Measurements from ENCODE around the gene SLC48A1.

Gene SLC48A1

DNA sequence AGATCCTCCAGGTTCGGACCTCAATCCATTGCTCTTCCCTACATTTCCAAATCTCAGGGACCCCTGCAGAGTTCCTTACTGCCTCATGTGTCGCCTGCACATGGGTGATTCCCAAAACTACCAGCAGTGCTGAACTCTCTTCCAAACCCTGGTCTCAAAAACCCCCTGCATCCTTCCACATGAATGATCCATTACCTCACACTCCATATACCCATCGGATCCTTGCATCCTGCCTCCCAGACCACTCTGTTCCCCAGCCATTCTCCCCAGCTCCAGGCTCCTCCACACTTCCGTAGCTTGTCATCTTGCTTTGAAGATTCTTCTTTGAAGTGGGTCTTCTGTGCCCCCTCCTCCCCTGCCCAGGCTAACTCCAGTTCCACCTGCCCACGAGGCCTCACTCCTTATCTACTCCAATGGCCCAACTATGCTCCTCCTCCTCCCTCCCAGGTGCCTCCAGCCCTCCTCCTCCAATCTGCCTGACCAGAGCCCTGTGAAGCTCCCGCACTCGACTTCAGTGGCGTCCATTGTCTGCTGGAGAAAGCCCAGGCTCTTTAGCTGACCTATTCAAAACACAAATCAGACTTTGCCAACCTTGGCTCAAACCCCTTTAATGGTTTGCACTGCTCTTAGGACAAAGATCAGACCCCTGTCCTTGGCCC is 28.1 kb upstream of the SLC48A1 start:
- no peak for DNase-seq

DNA sequence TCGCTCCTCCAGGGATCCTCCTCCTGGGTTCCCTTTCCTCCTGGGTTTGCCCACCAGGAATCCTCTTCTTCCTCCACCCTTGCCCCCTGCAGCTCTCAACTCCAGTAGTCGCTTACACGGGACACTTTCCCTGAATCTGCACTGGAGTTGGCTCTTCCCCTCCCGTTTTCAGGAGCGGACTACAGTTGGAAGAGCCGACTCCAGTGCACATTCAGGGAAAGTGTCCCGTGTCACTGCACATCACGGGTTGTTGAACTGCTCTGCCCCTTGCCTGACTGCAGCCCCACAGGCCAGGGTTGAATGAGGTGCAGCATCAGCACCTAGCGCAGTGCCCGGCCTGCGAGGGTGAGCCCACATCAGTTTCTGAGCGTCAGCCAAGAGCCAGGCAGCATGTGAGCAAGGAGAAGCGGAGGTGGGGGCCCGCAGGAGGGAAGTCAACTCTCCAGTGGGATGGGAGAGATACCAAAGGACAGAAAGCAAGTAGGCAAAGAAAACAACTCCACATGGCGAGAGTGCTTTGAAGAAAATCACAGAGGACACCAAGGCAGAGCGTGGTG is 27.5 kb upstream of the SLC48A1 start:
- no peak for DNase-seq

DNA sequence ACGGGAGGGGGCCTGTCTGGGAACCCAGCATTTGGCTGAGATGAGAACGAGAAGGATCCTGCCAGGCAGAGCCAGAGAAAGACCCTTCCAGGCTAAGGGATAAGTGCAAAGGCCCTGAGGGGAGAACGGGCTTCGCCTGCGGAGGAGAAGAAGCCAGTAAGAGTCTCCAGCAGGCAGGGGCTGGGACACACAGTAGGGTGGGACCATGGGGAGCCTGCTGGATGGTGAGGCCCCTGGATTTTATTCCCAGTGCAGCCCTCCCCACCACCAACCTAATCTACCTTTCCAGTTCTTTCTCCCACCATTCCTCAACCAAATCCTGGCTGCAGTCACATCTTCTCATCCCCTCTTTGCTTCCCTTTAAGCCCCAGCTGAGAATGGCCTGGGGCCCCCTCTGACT is 27.0 kb upstream of the SLC48A1 start:
- DNase-seq: no peak

- no peak for DNase-seq
These were observed 26.5 kb upstream of the SLC48A1 start for GRCh38 chr12:47746523-47746922.

DNA sequence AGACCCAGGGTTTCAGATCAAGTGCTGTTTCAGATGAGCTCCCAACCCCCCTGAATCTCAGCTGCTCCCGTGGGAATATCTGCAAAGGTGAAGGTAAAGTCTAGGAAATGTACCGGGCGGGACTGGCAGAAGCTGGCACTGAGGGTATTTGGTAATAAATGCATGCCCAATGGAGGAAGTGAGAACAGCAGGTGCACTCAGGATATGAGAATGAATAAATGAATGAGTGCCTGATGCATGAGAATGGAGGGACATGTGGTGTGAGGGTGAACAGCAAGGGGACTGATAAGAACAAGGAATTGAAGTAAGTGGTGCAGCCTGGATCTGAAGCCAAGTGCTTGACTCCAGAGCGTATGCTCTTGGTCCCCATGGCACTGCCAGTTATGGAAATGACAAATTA is 25.9 kb upstream of the SLC48A1 start:
- no peak for DNase-seq

- no peak for DNase-seq
These were observed 25.2 kb upstream of the SLC48A1 start for GRCh38 chr12:47747596-47748506.

- DNase-seq: no peak
These were observed 24.6 kb upstream of the SLC48A1 start for GRCh38 chr12:47748507-47748828.

- DNase-seq: no peak
These were observed 24.1 kb upstream of the SLC48A1 start for GRCh38 chr12:47748899-47749298.

GRCh38 chr12:47750229-47750798 is 22.7 kb upstream of the SLC48A1 start:
- DNase-seq: no peak

- no peak for DNase-seq
These were observed 22.0 kb upstream of the SLC48A1 start for GRCh38 chr12:47750916-47751470.

GRCh38 chr12:47751561-47751960 is 21.5 kb upstream of the SLC48A1 start:
- no peak for DNase-seq

DNA sequence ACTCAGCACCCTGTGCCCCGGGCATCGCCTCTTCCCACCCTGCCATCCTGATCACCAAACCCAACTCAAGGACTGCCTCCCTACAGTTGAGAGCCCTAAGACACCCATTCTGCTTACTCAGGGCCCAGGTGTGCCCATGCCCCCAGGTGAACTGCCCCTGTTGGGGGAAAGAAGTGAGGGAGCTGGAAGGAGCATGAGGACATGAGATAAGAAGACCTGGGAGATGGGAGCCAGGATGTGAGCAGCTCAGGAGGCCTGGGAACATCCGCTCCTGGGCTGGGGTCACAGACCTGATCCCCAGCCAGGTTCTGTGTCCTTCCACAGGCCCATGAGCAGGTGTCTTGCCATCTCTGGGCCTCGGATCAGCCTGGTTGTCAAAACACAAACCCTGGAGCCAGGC is 20.9 kb upstream of the SLC48A1 start:
- DNase-seq: no peak

DNA sequence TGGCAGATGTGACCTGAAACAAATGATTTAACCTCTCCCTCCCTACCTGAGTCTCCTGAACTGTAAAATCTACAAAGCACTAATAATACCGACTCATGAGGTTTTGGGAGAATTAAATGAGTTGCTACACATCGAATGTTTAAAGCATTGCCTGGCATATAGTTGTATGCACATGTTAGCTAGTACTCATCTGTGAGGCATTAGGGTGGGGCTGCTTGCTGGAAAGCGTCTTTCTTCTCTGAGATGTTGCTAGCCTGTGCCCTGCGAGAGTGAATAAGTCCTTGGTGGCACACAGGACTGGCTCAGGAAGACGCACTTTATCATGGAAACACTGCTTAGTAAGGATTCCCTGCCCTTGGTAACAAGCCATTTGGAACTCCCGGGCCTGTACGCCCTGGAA is 20.5 kb upstream of the SLC48A1 start:
- no peak for DNase-seq

GRCh38 chr12:47753021-47754001 is 19.7 kb upstream of the SLC48A1 start:
- no peak for DNase-seq

GRCh38 chr12:47754126-47754525 is 18.9 kb upstream of the SLC48A1 start:
- no peak for DNase-seq

DNA sequence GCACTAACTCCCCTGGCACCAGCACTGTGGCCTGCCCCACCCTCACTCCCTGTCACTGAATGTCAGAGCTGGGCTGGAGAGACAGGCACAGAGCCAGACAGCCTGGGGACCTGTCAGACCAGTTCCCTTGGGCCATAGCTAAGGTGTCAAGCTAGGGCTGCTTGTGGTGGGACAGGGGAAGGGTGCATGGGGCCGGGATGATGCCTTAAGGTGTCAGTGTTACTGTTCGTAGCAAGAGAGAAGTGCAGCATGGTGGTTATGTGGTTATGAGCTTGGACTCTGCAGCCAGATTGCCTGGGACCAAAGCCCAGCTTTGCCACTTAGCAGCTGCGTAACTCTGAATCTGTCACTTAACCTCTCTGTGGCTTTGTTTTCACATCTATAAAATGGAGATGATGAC is 18.2 kb upstream of the SLC48A1 start:
- DNase-seq: no peak

DNA sequence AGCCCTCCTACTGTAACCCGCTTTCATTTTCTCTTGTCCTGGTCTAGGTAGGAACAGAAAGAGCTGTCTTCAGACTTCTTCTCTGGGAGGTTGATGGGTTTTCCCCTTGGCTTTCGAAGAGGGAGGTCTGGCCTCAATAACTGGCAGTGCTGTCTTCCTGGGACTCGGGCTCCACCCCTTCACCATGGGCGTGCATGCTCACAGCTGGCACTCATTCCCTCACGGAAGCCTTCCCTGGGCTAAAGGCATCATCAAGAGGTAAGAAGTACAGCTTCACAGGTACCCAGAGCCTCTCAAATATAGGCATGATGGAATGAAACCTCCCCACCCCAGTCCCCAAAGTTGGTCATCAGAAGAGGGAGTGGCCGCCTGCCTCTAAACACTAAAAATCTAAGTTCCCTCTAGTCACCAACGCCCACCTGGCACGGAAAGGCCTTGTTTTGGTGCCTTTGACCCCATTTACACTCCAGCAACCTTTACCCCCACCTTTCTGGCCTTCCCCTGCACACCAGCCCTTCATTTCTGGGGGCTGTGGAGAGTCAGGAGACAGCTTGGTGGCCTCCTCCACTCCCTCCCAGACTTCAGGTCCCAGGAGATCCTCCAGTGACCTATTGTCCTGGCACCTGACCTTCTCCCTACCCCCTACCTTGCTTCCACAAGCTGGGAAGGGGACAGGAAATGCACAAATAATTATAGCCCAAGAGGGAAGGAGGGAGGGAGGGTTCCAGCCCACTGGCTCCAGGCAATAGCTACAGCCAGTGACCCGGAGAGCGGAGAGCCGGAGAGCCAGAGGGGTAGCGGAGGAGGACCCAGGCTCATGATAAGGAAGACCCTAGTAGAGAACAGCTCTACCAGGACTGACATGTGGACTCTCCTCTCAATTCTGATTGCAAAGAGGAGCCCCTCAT is 17.1 kb upstream of the SLC48A1 start:
- DNase-seq: no peak

DNA sequence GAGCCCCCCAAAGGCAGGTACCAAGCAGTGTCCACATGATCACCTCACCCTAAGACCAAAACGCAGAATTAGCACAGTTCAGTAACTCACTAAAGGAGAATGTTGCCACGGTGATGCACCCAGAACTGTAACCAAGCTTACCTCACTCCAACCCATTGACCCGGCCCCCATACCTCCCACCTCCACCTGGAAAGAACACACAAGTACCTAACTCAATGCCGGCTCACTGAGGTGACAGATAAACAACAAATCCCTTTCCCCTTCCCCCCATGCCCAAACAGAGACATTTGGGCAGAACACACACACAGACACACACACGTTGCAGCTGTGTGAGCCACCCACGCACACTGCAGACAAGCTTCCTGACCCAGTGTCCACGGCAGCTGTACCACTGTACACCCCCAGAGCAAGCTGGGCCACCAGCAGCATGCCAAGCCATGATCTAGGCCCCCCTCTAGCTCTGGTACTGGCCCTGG is 15.6 kb upstream of the SLC48A1 start:
- no peak for DNase-seq

GRCh38 chr12:47757840-47758583 is 15.0 kb upstream of the SLC48A1 start:
- DNase-seq: no peak

DNA sequence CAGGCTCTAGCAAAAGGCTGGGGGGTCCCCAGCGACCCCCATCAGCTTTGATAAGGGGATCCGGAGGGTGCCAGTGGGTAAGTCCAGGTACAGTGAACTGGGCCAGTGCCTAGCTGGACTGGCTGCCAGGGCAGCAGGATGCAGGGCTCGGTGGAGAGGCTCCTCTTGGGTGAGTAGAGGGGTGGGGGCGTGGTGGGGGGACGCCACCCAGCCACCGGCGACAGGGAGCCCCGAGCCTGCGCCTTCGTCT is 14.5 kb upstream of the SLC48A1 start:
- DNase-seq: no peak

Measured in activated gamma-delta T cell (primary cell).